ENCODE measurements around the gene HIRIP3.

DNA sequence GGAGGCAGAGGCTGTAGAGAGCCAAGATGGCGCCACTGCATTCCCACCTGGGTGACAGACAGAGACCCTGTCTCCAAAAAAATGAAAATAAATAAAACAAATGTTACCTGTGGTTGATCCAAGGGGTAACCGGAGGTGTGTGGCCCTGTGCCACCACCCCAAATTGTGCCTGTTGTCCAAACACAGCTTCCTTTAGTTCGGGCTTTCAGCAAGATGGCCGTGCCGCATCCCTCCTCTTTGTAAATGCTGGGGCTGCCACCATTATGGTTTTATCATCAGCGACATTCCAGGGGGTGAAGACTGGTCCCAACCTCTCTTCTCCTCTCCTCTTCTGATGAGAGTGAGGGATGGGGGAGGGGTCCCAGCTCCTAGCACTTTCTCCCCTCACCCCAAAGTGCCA lies 27.5 kb upstream of the HIRIP3 start, which contains the start of gene C16orf92:
- TF ChIP-seq, protein P1, sequence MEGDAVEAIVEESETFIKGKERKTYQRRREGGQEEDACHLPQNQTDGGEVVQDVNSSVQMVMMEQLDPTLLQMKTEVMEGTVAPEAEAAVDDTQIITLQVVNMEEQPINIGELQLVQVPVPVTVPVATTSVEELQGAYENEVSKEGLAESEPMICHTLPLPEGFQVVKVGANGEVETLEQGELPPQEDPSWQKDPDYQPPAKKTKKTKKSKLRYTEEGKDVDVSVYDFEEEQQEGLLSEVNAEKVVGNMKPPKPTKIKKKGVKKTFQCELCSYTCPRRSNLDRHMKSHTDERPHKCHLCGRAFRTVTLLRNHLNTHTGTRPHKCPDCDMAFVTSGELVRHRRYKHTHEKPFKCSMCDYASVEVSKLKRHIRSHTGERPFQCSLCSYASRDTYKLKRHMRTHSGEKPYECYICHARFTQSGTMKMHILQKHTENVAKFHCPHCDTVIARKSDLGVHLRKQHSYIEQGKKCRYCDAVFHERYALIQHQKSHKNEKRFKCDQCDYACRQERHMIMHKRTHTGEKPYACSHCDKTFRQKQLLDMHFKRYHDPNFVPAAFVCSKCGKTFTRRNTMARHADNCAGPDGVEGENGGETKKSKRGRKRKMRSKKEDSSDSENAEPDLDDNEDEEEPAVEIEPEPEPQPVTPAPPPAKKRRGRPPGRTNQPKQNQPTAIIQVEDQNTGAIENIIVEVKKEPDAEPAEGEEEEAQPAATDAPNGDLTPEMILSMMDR (conservative IDR thresholded peaks at IDR 0.05) = no peak
- TF ChIP-seq EZH2 (IDR thresholded peaks at IDR 0.05; ENCODE audit: low read depth) = no peak

All from PC-9 (cell line).